ENCODE results near the gene PAK6.

The PAK6 gene

GRCh38 chr15:40238532-40239403 lies at the start of gene PAK6:
Gene PAK6, plus strand, starts transcription at chr15:40239063. Its CDS starts 25,723 bp downstream, at chr15:40264786.
- peak; percentile 41 for DNase-seq (ENCODE audit: low spot score)

GRCh38 chr15:40190591-40190990 lies 48.3 kb upstream of the PAK6 start:
- DNase-seq (ENCODE audit: low spot score) = no peak

GRCh38 chr15:40192942-40193341 lies 45.9 kb upstream of the PAK6 start:
- DNase-seq (ENCODE audit: low spot score) = no peak

- DNase-seq (ENCODE audit: low spot score) = no peak
Observed at GRCh38 chr15:40197434-40197833, 41.4 kb upstream of the PAK6 start.

- DNase-seq (ENCODE audit: low spot score) = no peak
Observed at GRCh38 chr15:40198355-40199085, 40.3 kb upstream of the PAK6 start.

GRCh38 chr15:40204100-40204499 lies 34.8 kb upstream of the PAK6 start:
- no peak for DNase-seq (ENCODE audit: low spot score)

GRCh38 chr15:40217166-40217824 lies 21.6 kb upstream of the PAK6 start:
- DNase-seq (ENCODE audit: low spot score) = peak; percentile 75

GRCh38 chr15:40219801-40220200 lies 19.1 kb upstream of the PAK6 start:
- no peak for DNase-seq (ENCODE audit: low spot score)

- no peak for DNase-seq (ENCODE audit: low spot score)
Observed at GRCh38 chr15:40222131-40222530, 16.7 kb upstream of the PAK6 start.

- DNase-seq (ENCODE audit: low spot score) = no peak
Observed at GRCh38 chr15:40226736-40227135, 12.1 kb upstream of the PAK6 start.

GRCh38 chr15:40229316-40229715 lies 9.5 kb upstream of the PAK6 start:
- no peak for DNase-seq (ENCODE audit: low spot score)

- DNase-seq (ENCODE audit: low spot score) = no peak
Observed at GRCh38 chr15:40229956-40230355, 8.9 kb upstream of the PAK6 start.

GRCh38 chr15:40232625-40233070 lies 6.2 kb upstream of the PAK6 start:
- DNase-seq (ENCODE audit: low spot score) = no peak

- no peak for DNase-seq (ENCODE audit: low spot score)
Observed at GRCh38 chr15:40233727-40234577, 4.9 kb upstream of the PAK6 start.

- DNase-seq (ENCODE audit: low spot score) = peak; percentile 32
Observed at GRCh38 chr15:40234783-40235182, 4.1 kb upstream of the PAK6 start.

GRCh38 chr15:40235201-40235885 lies 3.5 kb upstream of the PAK6 start:
- DNase-seq (ENCODE audit: low spot score) = peak; percentile 41

GRCh38 chr15:40239404-40239692 lies 485 bp downstream of the PAK6 start:
- DNase-seq (ENCODE audit: low spot score) = no peak

- peak; percentile 23 for DNase-seq (ENCODE audit: low spot score)
Observed at GRCh38 chr15:40239693-40240618, 1.1 kb downstream of the PAK6 start.

GRCh38 chr15:40240619-40241221 lies 1.9 kb downstream of the PAK6 start:
- DNase-seq (ENCODE audit: low spot score) = no peak

Data from Ammon's horn (tissue), 1 donor.